Measurements from ENCODE around the gene PRR5.

PRR5 gene

DNA sequence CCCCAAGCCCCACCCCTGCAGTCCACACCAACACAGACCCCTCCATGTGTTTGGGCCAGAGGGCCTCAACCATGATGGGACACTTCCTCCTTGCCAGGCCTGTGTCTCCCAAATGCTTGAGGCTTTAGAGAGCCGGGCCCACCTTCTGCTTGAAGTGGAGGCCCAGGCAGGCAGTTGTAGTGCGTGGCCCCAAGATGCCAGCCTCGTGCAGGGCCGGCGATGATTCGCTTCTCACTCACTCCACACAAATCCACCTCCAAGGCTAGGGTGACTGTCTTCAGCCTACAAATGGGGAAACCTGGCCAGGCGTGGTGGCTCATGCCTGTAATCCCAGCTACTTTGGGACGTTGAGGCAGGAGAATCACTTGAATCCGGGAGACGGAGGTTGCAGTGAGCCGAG is 5.7 kb downstream of the PRR5 start:
- TF ChIP-seq, protein P1, sequence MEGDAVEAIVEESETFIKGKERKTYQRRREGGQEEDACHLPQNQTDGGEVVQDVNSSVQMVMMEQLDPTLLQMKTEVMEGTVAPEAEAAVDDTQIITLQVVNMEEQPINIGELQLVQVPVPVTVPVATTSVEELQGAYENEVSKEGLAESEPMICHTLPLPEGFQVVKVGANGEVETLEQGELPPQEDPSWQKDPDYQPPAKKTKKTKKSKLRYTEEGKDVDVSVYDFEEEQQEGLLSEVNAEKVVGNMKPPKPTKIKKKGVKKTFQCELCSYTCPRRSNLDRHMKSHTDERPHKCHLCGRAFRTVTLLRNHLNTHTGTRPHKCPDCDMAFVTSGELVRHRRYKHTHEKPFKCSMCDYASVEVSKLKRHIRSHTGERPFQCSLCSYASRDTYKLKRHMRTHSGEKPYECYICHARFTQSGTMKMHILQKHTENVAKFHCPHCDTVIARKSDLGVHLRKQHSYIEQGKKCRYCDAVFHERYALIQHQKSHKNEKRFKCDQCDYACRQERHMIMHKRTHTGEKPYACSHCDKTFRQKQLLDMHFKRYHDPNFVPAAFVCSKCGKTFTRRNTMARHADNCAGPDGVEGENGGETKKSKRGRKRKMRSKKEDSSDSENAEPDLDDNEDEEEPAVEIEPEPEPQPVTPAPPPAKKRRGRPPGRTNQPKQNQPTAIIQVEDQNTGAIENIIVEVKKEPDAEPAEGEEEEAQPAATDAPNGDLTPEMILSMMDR (IDR thresholded peaks at IDR 0.05; ENCODE audit: insufficient read depth, low read depth, low read length, missing control alignments) = no peak
- DNase-seq (ENCODE audit: low read depth) = no peak
- no peak overlapping the region for H3K4me3 ChIP-seq (ENCODE audit: low read depth, low read length)

DNA sequence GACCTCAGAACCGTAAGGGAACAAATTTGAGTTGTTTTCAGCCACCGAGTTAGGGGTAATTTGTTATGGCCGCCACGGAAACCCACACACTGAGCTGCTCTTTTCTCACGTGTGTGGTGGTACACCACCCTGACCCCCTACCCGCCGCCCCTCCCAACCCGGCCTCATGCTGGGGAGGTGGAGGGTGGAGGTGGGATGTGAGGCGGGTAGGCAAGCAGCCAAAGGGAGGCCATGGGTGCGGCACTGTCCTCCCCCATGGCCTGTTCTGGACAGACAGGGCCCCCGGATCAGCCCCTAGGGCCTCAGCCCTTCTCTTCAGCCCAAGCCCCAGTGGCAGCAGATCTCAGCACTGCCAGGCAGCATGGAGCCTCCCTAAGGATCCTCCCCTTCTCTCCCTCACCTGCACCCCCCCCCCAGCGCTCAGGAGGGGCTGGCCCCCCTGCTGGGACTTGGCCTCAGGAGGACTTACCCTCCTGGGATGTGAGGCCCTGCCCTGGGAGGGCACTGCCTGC is 7.9 kb downstream of the PRR5 start:
- TF ChIP-seq, protein P1 (IDR thresholded peaks at IDR 0.05; ENCODE audit: insufficient read depth, low read depth, low read length, missing control alignments) = no peak
- DNase-seq (ENCODE audit: low read depth) = no peak
- H3K4me3 ChIP-seq (ENCODE audit: low read depth, low read length) = no peak overlapping the region

DNA sequence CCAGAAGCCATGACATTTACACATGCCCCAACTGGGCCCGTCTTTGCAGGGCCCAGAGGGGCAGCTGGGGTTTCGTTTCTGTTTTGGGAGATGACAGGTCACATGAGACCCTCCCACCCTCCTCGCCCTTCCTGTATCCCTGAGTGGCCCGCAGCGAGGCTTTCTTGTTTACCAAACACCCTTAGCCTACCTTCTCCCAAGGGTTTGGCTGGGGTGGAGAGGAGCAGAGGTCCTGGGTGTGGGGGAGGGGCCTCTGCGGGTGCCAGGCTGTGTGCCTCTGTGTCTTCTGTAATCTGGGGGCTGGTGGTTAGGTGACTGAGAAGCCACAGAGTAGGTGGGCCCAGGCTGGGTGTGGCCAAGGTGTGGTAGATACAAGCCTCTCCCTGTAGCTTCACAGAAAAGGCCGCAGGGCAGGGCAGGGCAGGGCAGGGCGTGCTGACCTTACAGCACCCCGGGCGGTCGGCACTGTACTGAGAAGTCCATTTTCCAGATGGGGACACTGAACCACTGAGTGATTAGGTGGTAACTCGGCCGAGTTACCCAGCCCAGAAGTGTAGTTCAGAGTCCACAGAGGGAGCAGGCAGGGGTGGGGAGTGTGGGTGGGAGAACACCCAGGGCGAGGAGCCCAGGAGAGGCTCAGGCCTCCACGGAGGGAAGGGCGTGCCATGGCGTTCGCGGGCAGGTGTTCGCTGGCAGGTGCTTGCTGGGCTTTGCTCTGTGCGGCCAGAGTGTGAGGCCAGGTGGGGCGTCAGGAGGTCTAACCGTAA is 8.7 kb downstream of the PRR5 start:
- DNase-seq (ENCODE audit: low read depth) = peak; percentile 37
- no peak overlapping the region for H3K4me3 ChIP-seq (ENCODE audit: low read depth, low read length)
- TF ChIP-seq, protein P1 (IDR thresholded peaks at IDR 0.05; ENCODE audit: insufficient read depth, low read depth, low read length, missing control alignments) = no peak

DNA sequence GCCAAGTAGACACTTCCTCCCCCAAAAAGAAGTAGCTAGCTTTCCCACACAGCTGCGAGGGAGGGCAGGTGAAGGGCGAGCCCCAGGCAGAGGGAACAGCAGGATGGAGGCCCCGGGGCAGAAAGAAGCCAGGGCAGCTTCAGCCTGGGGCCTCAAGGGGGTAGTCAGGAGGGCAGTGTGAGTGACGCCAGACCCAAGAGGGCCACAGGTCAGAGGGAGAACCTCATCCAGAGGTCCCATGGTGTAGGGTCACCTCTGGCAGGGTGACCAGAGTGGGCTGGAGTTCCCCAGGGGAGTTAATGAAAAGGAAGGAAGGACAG is 9.2 kb downstream of the PRR5 start:
- no peak for DNase-seq (ENCODE audit: low read depth)
- H3K4me3 ChIP-seq (ENCODE audit: low read depth, low read length) = no peak overlapping the region
- TF ChIP-seq, protein P1 (IDR thresholded peaks at IDR 0.05; ENCODE audit: insufficient read depth, low read depth, low read length, missing control alignments) = no peak

DNA sequence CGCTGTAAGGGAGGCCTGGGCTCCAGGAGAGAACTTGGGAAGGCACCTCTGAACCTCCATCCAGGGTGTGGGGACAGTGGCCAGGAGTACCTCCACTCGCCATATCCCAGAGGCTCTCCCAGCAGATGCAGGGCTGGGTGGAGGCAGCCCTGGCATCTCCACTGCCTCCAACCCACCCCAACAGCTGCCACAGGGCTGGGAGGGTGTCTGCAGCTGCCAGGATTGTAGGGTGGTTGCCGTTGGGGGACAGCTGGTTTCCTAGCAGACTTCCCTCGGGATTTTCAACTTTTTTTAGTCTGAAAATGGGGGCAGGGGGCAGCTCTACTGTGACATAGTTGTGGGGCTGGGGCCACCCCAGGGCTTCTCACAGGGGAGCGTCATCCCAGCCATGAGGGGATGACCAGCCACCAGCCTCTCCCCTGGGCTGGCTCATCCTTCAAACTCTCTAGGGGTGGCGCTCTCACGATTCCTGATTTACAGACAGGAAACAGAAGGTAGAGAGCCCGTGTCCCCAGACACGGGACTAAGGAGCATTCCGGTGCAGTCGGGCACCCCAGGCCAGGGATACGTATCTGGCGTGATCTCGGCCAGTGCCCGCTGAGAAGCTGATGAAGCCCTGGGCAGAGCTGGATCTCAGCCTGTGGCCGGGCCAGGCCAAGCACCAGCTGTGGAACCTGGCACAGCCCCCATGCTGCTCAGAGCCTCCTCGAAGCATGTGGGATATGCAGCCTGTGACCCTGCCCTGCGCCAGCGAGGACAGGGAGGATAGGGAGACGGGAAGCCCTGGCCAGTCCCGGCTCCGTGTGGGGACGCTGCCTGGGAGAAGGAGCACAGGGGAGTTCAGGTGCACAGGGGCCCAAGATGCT is 9.9 kb downstream of the PRR5 start:
- no peak overlapping the region for H3K4me3 ChIP-seq (ENCODE audit: low read depth, low read length)
- TF ChIP-seq, protein P1 (IDR thresholded peaks at IDR 0.05; ENCODE audit: insufficient read depth, low read depth, low read length, missing control alignments) = no peak
- DNase-seq (ENCODE audit: low read depth) = no peak

DNA sequence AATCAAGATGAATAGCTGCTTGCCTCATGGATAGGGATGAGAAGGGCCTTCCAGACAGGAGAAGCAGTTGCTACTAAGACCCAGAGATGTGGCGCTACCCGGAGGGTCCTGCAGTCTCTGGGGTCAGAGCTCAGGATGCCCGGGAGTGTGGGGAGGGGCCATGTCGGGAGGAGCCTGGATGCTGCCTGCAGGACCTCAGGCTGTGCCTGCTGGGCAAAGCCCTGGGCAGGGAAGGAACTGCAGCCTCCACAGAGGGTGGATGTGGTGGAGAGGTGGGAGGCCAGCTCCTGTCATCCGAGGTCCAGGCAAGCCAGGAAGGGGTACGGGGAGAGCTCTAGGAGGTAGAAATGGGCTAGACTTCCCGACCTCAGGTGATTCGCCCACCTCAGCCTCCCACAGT is 11.0 kb downstream of the PRR5 start:
- TF ChIP-seq, protein P1 (IDR thresholded peaks at IDR 0.05; ENCODE audit: insufficient read depth, low read depth, low read length, missing control alignments) = no peak
- no peak overlapping the region for H3K4me3 ChIP-seq (ENCODE audit: low read depth, low read length)
- no peak for DNase-seq (ENCODE audit: low read depth)

Data from GM12865 (cell line).